Mammary epithelial cell (primary cell): Measurements from ENCODE around the gene RNF180.

Experiments
- EZH2 ChIP-seq: IDR thresholded peaks from 2 replicates; pipeline ENCODE4 v1.6.1; 2012; ENCODE audit warnings: low read length, inconsistent platforms, borderline replicate concordance
- TF ChIP-seq, protein P1 (sequence below), 2 donors: IDR thresholded peaks in 1 of 2; conservative IDR thresholded peaks in 1 of 2; 2 replicates each; pipeline ENCODE4 v1.5.1; 2011 to 2012; ENCODE audit warnings: inconsistent platforms in 2 of 2, low read length in 2 of 2, mild to moderate bottlenecking in 2 of 2, control low read depth in 1 of 2, low read depth in 1 of 2; ENCODE audit not compliant: insufficient read depth in 1 of 2; ENCODE audit errors: extremely low read depth in 1 of 2

DNA sequence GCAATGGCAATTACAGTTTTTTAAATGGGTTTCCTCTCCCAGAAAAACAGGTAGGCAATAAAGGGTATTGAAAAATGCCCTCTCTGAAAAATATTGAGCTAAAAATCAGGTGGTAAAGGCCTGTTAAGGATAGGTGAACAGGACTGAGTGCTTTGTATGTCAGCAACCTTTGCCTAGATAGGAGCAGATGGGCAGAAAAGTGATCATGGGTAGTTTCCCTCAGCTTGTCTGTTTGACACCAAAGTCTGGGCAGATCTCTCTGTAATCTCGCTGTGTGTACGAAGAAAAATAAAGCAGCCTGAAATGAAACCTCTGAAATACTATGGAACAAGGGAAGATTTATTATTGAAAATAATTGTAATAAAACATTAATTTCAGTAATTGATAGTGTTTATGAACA is 15.8 kb downstream of the RNF180 start:
- TF ChIP-seq, protein P1, sequence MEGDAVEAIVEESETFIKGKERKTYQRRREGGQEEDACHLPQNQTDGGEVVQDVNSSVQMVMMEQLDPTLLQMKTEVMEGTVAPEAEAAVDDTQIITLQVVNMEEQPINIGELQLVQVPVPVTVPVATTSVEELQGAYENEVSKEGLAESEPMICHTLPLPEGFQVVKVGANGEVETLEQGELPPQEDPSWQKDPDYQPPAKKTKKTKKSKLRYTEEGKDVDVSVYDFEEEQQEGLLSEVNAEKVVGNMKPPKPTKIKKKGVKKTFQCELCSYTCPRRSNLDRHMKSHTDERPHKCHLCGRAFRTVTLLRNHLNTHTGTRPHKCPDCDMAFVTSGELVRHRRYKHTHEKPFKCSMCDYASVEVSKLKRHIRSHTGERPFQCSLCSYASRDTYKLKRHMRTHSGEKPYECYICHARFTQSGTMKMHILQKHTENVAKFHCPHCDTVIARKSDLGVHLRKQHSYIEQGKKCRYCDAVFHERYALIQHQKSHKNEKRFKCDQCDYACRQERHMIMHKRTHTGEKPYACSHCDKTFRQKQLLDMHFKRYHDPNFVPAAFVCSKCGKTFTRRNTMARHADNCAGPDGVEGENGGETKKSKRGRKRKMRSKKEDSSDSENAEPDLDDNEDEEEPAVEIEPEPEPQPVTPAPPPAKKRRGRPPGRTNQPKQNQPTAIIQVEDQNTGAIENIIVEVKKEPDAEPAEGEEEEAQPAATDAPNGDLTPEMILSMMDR (conservative IDR thresholded peaks at IDR 0.05 in 1 of 2, IDR thresholded peaks at IDR 0.05 in 1 of 2; ENCODE audit: extremely low read depth in 1 of 2, insufficient read depth in 1 of 2, low read depth in 1 of 2, low read length in 2 of 2): no peak
- no peak for TF ChIP-seq EZH2
